GM23338 (cell line): ENCODE data around the gene DESI2.

Experiments used
- EZH2 ChIP-seq: fragments of 200-600 bp; sonication (generic); IDR thresholded peaks from one replicate; pipeline ENCODE4 v1.8.0; 2017; ENCODE audit warnings: antibody characterized with exemption, mild to moderate bottlenecking, low read depth; ENCODE audit not compliant: unreplicated experiment
- TF ChIP-seq, protein P1 (sequence below), 2 experiments: fragments of 200-600 bp in 1 of 2; sonication (generic) in 1 of 2; conservative IDR thresholded peaks; 2 replicates each; pipeline versions ENCODE4 v1.5.1 to v1.6.1; 2016 to 2017; ENCODE audit warnings: antibody characterized with exemption in 2 of 2, low read depth in 2 of 2, mild to moderate bottlenecking in 2 of 2, moderate library complexity in 1 of 2

GRCh38 chr1:244730934-244731434 lies 78.1 kb downstream of the DESI2 start:
- TF ChIP-seq EZH2: no peak
- TF ChIP-seq, protein P1, sequence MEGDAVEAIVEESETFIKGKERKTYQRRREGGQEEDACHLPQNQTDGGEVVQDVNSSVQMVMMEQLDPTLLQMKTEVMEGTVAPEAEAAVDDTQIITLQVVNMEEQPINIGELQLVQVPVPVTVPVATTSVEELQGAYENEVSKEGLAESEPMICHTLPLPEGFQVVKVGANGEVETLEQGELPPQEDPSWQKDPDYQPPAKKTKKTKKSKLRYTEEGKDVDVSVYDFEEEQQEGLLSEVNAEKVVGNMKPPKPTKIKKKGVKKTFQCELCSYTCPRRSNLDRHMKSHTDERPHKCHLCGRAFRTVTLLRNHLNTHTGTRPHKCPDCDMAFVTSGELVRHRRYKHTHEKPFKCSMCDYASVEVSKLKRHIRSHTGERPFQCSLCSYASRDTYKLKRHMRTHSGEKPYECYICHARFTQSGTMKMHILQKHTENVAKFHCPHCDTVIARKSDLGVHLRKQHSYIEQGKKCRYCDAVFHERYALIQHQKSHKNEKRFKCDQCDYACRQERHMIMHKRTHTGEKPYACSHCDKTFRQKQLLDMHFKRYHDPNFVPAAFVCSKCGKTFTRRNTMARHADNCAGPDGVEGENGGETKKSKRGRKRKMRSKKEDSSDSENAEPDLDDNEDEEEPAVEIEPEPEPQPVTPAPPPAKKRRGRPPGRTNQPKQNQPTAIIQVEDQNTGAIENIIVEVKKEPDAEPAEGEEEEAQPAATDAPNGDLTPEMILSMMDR (conservative IDR thresholded peaks at IDR 0.05; ENCODE audit: low read depth in 2 of 2): no peak
